Hepatocyte (in vitro differentiated cells): ENCODE data around the gene B3GNT4.

ENCODE experiments used
- EZH2 ChIP-seq: fragments of 200-600 bp; sonication (generic); IDR thresholded peaks from 2 replicates; pipeline ENCODE4 v1.6.1; 2016; ENCODE audit warnings: antibody characterized with exemption, mild to moderate bottlenecking, borderline replicate concordance
- TF ChIP-seq, protein P1 (sequence below): fragments of 200-600 bp; sonication (generic); IDR thresholded peaks from 2 replicates; pipeline ENCODE4 v1.5.1; 2016; ENCODE audit warnings: antibody characterized with exemption, mild to moderate bottlenecking; ENCODE audit not compliant: poor library complexity

DNA sequence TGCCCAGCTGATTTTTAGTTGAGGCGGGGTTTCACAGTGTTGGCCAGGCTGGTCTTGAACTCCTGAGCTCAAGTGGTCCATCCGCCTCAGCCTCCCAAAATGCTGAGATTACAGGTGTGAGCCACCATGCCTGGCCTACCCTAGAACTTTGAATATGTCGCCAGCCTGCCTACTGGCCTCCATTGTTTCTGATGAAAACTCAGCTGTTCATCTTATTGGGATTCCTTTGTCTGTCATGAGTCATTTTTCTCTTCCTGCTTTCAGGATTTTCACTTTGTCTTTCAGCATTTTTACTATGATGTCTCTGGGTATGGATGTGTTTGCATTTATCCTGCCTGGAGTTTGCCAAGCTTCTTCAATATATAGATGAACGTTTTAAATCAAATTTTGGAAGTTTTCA is 8.1 kb upstream of the B3GNT4 start:
- TF ChIP-seq, protein P1, sequence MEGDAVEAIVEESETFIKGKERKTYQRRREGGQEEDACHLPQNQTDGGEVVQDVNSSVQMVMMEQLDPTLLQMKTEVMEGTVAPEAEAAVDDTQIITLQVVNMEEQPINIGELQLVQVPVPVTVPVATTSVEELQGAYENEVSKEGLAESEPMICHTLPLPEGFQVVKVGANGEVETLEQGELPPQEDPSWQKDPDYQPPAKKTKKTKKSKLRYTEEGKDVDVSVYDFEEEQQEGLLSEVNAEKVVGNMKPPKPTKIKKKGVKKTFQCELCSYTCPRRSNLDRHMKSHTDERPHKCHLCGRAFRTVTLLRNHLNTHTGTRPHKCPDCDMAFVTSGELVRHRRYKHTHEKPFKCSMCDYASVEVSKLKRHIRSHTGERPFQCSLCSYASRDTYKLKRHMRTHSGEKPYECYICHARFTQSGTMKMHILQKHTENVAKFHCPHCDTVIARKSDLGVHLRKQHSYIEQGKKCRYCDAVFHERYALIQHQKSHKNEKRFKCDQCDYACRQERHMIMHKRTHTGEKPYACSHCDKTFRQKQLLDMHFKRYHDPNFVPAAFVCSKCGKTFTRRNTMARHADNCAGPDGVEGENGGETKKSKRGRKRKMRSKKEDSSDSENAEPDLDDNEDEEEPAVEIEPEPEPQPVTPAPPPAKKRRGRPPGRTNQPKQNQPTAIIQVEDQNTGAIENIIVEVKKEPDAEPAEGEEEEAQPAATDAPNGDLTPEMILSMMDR, result no peak
- no peak for TF ChIP-seq EZH2
